GM18909 (cell line): ENCODE data around the gene LGALS3BP.

Experiments used
- ATAC-seq: cut with Tn5 transposase; IDR thresholded peaks from one replicate; pipeline ENCODE4 v1.9.1; 2021; ENCODE audit warnings: mild to moderate bottlenecking; ENCODE audit not compliant: unreplicated experiment, poor library complexity

The LGALS3BP gene

DNA sequence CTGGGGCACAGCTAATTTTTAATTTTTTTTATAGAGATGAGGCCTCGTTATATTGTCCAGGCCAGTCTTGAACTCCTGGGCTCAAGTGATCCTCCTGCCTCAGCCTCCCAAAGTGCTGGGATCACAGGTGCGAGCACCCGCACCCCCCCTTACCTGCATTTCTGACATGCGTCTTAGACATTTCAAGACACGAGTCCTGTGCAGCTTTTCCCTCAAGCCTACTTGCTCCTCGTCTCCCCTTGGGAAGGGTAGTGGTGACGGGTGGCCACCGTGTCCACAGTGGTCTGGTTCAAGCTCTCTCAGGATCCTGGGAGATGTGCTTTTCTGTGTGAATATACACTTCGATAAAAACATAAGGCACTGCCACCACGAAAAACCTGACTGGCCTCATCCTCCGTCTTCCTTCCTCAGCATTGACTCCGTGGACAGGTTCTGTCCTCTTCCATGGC lies 20.2 kb upstream of the LGALS3BP start:
- no peak for ATAC-seq

DNA sequence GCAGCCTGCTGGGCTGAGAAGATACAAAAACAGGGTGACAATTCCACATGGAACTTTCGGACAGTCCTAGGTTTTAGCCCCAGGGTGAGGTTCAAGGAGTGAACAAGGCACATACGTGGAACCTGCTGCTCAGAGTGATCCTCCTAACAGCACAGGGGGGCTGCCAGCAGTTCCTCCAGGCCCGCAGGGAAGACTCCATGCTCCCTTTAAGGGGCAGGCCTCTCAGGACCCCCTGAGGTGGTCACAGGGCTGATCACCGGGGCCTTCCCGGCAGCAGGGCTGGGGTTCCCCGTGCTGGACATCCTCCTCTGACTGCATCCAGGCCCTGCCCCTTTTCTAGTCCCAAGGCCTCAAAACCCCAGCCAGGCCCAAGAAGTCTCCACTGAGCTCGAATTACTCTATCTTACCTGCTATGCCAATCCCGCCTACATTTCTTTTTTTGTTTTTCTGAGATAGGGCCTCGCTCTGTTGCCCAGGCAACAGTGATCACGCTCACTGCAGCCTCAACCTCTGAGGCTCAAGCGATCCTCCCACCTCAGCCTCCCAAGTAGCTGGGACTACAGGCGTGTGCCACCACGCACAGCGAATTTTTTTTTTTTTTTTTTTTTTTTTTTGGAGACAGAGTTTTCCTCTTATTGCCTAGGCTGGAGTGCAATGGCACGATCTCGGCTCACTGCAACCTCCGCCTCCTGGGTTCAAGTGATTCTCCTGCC lies 19.5 kb upstream of the LGALS3BP start:
- ATAC-seq = no peak

DNA sequence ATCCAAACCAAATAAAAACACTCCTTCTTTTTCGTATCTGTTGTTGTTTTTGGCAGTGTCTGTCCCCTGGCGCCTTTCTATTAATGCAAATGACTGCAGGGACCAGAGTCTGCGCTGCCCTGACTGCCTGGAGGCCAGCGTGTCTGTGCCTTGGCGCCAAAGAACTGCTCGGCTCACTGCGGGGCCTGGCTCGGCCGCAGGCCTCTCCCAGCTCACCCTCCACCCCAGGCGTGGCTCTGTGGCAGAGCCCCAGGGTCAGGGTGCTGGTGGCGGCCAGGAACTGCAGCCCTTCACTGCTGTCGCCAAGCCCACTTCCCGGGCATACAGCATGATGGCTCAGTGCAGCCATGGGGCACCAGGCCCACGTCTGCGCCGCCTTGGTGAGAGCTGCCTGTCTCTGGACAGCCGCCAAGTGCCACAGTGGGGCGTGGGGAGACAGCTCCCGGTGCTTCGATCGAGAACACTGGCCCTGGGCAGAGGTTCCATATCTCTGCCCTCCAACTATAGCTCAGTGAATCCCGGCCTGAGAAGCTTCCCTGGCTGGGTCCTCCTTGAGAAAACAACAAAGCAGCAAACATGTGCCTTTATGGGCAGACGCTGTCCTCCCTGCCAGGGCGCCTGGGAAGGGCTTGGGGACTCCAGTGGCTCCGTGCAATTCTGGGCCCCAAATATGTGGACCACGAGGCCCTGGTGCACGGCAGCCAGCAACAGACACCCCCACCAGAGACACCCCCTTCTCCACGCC lies 18.8 kb upstream of the LGALS3BP start:
- no peak for ATAC-seq

DNA sequence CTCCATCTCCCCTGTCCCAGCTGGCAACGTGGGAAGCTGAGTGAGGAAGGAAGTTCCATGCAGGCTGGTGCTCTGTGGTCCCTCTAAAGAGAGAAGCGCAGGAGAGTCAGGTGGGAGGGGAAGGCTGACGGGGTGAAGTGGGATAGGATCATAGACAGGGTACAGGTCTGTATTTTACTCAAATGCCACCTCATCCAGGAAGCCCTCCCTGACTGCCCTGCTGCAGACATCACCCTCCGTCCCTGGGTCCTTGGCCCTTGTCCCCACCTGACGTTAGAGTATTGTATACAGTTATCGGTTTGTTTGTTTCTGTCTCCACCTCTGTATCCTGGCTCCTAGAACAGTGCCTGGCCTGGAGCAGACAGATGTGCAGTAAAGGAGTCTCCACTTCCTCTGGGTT lies 18.2 kb upstream of the LGALS3BP start:
- ATAC-seq = no peak

DNA sequence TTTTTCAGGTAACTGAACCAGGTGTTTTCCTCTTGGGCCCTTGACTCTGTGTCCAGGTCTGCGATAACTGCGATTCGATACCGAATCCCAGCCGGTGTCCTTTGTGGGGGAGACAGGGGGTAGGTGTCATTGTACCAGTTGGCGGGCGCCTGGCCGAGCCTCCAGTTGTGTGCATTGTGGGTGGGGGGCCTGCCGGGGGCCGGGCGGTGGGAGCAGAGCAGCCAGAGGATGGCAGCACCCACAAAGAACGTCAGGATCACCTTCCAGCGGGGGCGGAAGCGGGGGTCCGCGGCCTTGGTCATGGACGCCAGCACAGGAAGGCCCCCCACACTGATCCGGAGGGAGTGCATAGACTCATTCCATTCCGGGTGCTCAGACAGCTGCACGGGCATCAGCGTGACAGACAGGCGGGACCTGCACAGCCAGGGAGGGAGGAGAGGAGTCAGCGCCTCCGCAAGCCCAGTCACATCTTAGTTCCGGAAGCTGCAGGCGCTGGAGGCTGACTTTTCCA lies 17.6 kb upstream of the LGALS3BP start:
- ATAC-seq = no peak

DNA sequence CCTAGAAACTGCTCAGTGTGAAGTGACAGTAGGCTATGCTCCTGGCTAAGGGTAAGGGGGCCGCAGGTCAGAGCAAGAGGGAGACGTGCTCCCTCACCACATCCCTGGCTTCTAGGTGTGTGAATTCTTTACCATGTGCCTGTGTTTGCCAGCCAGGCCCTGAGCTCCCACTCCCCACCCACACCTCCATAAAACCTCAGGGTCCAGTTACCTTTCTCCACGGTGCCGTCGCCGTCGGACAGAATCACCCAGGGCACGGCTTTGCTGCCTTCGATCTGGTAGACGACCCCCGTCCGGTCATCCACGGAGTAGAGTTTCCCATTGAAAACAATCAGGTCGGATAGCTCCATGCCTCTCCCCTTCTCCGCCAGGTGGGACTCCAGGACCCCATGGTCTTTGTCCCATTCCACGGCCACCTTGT lies 17.1 kb upstream of the LGALS3BP start:
- no peak for ATAC-seq

DNA sequence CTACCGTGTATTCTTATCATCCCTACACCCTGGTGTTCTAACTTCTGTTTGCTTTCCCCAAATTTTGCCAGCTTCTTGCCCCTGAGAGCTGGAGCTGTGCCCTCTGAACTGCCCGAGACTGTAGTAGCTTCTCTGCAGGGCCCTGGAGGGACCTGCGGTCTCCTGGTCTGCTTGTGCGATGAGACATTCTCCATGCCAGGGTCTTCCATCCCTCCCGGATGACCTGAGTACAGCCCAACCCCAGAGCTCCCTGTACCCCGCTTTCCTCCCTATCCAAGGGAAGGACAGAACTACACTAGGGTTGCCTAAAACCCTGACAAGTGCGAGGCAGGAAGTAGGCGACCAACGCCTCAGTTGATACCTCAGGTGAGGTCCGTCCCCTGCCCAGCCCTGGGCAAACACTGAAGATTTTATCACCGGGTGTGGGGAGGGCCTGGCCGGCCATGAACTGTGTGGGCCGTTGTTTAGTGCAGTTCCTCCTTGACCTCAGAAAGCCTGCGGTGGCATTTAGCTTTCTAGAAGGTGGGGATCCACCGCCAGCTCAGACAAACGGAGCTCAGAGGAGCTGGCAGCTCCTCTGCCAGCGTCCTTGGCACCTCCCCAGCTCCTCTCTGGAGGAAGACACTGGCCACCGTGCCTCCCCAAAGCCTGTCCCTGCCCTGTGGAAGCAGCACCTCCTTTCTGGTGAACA lies 16.2 kb upstream of the LGALS3BP start:
- ATAC-seq = no peak

DNA sequence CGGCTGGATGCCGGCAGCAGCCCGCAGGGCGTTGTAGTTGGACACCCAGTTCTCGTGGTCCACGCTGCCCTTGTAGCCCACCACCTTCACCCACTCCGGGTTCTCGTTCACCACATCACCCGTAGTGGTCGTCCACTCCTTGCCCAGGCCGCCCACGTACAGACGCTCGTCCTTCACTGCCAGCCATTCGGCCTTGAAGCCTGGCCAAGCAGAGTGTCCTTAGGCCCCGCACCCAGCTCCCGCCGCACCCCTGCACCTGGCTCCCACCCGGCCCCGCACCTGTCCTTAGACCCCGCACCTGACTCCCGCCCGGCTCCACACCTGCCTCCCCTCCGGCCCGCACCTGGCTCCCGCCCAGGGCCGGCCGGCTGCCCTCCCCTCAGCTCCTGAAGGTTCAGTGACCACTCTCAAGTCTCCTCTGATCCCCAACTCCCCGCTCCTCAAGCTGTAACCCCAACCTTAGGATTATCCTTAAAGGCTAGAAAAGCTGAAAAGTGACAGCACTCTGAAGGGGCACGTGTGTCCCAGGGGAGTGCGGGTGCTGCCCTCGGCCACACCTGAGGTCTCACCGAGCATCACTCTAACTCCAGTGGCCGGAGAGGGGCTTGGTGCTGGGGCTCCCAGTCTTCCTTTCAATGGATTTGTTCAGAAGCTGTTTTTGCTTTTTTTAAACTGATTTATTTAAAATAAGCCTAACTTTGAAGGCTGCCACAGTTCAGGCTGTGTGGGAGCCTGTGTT lies 15.5 kb upstream of the LGALS3BP start:
- no peak for ATAC-seq

DNA sequence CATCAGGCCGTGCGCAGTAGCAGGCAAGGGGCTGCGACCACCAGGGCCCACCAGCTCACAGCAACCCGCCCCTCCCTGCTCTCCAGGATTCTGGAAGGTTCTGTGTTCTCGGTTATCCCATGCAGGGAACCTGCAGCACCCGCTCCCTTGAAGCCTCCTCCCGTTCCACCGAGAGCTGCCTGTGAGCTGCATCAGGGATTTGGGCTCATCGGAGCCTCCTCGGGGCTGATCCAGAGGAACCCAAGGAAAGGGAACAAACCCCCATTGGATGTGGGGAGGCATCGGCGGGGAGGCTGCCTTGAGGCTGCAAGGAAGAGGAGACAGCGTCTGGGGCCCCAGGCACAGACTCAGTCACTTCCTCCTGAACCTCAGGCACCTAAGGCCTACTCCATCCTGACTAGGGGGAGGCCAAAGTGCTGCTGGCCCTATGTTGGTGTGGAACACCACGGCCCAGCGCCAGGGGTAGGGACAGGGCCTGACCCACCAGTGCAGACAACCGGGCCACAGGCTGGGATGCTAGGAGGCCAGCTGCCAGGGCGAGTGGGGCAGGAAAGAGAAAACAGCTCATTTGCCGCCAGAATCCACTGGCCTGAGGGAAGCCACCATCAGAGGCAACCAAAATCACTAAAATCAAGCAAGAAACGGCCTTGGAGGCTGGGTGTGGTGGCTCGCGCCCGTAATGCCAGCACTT lies 14.4 kb upstream of the LGALS3BP start:
- ATAC-seq = no peak

DNA sequence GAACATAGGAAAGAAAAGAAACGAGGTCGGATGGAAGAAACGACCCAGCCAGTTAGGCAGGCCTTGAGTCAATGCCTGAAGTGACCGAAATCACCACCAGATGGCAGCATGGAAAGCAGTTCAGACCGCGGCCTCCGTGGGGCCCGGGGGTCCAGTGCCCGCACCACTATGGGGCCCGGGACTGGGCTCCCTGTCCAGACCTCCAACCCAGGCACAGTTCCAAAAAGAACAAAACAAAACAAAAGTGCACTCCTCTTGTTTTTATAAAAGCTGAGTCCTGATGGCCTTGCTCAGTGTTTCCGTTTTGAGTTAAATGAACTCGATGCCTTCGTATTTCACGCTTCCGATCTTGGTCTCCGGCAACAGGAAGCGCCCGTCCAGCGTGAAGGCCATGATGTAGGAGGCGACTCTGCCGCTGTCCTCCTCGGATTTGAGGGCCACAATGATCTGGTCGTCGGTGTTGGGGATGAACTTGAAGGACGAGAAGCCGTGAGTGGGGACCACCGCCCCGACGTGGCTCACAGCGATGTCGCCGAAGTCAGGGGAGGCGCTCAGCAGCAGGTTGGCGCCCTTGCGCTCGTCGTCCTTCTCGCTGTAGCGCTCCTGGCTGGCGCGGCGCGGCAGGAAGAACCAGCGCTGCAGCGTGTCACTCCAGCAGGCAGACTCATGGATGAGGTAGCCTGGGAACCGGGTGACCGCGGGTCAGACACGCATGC lies 13.7 kb upstream of the LGALS3BP start:
- no peak for ATAC-seq

DNA sequence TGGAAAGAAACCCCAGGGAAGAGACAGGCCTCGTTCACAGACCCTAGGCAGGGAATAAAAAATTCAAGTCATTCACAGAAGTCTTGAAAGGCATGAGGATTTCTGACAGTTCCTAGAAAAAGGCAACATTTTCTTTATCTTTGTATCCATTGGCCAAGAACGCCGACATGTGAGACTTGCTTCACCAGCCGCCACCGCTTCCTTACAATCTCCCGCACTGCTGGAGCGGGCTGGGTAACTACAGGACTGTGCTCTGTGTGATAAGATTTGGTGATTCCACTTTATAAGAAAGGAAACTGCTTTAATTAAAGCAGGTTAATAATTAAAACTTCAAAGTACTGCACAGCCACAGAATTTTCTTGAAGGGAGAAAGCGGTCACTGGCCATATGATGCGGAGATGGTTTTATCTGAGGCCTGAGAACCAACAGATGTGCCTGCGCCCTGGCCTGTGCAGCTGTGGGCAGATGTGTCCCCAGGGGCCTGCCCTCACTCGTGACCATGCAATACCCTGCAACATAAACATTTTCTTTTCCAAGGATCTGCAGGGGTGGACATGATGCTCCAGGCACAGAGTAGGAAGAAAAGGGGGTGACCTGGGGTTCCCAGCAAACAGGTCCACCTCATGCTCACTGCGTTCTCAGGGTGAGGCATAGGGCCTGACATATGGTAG lies 13.0 kb upstream of the LGALS3BP start:
- ATAC-seq = no peak

DNA sequence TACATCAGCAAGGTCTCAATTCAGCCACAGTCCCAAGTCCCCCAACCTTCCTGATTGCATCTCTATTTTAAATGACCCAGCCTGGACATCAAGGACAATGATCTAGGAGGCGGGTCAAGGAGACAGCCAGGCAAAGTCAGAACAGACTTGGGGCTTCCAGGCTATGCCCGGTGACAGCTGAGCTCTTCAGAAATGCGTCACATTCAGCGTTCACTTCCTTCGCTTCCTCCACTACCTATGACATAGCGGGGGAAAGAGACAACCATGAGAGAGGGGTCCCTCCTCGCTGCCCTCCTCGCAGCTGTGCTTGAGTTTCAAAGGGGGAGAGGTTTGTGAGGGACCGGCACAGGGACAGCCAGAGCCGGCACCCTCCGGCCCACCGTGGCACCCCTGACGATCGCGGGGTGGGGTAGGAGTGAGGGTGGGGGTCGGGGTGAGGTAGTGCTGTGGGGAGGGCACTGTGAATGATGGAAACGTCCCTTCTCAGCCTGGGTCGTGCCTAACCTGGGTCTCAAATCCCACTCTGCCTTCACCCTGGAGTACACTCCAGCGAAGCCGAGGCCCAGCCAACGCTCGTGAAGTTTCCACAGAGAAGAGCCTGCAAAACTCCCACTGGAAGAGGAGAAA lies 12.3 kb upstream of the LGALS3BP start:
- no peak for ATAC-seq

DNA sequence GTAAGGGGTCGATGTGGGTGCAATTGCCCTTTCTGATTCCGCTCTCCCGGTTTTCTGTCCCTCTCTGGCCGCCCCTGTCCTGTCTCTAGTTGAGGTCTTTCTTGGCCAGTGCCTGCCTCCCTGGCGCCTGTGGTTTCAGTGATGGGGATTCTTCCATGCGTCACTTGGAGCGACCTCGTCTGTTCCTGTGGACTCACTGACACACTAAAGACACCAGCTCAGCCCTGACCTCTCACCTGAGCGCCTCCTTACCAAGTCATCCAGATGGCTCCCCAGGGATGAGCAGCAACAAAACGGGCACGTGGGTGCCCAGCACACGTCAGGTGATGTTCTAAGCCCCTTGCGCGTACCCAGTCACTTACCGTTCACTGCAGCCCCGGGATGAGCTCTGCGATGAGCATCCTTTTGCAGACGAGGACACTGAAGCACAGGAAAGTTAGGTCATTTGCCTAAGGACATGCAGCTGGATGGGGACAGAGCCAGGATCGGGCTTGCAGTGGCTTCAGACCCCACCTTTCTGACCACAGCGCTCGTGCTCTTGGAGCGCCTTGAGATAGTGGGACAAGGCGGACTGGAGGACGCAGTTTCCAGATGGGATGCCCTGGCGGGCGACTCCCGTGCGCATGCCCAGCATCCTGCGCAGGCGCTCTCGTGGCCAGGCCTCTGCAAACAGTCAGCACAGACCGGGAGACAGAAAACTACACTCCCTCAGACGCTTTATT lies 11.5 kb upstream of the LGALS3BP start:
- no peak for ATAC-seq

DNA sequence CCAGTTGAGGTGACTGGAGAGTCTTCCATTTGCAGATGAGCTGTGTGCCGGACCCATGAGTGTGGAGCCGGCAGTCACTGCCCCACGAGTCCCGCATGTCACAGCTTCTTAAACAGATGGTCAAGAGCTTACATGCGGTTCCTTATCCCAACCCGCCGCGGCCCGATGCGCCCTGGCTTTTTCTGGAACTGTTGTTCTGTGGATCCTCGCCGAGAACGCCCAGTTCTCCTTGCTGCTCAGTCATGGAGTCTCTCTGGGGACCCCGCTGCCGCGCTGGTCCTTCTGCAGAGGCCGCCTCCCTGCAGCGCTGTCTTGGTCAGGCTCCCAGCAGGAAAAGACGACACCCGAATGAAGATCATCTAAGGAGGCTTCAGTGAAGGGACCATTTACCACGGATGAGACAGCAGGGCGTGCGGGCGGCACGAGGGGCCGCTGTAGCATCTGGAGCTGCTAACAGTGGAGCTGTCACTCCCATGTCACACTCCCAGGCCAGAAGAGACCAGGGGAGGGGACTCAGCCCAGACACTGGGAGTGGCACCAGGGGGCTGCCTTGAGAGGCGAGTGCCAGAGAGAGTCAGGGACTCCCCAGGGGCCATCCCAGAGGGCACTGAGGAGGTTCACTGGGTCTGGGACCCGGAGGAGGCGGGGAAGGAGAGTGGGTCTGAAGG lies 10.8 kb upstream of the LGALS3BP start:
- ATAC-seq = no peak

DNA sequence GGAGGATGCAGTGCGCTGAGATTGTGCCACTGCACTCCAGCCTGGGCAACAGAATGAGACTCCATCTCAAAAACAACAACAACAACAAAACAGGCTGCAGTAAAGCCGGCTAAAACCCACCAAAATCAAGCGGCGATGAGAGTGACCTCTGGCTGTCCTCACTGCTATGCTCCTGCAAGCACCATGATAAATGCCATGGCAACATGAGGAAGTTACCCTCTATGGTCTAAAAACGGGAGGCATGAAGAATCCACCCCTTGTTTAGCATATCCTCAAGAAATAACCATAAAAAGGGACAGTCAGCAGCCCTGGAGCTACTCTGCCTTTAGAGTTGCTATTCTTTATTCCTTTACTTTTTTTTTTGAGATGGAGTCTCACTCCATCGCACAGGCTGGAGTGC lies 8.4 kb upstream of the LGALS3BP start:
- ATAC-seq = no peak

DNA sequence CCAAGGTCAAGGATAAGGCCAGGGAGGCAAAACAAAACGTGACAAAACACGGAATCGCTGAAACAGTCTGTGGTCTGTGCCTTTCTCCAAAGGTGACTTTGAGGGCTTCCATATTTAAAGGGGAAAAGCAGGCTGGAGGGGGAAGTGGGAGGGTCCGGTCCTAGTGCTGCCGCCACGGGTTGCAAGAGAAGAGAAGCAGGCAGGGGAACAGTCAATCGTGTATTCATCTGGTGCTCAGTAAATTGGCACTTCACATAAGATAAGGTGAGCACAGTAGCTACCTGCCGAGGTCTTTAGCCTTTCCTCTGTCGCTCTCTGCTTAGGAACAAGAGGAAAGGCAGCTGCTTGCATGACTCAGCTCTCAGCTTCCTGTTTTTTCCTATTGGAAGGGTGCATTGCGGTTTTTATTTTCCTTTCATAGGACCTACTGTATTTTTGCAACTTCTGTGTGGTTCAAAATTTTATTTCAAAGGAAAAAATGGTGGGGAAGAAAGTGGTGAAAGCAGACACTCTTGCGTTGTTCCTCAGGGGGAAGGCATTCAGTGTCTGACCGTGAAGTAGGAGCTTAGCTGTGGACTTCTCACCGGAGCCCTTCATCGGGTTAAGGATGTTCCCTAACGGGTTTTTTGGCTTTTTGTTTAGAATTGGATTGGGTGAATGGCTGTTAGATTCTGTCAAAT lies 7.1 kb upstream of the LGALS3BP start:
- ATAC-seq = no peak
